Endothelial cell of umbilical vein (primary cell): ENCODE results near the gene TXNL4B.

ENCODE experiments used
- CTCF ChIP-seq, 2 donors: IDR thresholded peaks; 1 replicate in 1 of 2; 2 replicates in 1 of 2; pipeline ENCODE4 v1.5.1; 2011; ENCODE audit warnings: low read length in 2 of 2, mild to moderate bottlenecking in 2 of 2, moderate library complexity in 2 of 2, control low read depth in 1 of 2, inconsistent platforms in 1 of 2, low read depth in 1 of 2; ENCODE audit not compliant: insufficient read depth in 1 of 2; ENCODE audit errors: extremely low read depth in 1 of 2
- EZH2 ChIP-seq: IDR thresholded peaks from 2 replicates; pipeline ENCODE4 v1.6.1; 2012; ENCODE audit warnings: borderline replicate concordance, low read depth, mild to moderate bottlenecking, moderate library complexity, low read length, inconsistent platforms; ENCODE audit not compliant: severe bottlenecking
- FOS ChIP-seq: IDR thresholded peaks from 2 replicates; pipeline ENCODE4 v1.6.1; 2011; ENCODE audit warnings: mild to moderate bottlenecking, low read length, moderate library complexity, borderline replicate concordance; ENCODE audit not compliant: insufficient read depth
- GATA2 ChIP-seq: IDR thresholded peaks from 2 replicates; pipeline ENCODE4 v1.7.0; 2011; ENCODE audit warnings: low read depth, mild to moderate bottlenecking, moderate library complexity, mixed read lengths, low read length; ENCODE audit not compliant: insufficient read length, insufficient read depth
- MAX ChIP-seq: IDR thresholded peaks from 2 replicates; pipeline ENCODE4 v1.6.1; 2011; ENCODE audit not compliant: insufficient read depth, insufficient read length
- MYC ChIP-seq: IDR thresholded peaks from one replicate; pipeline ENCODE4 v1.6.1; 2011; ENCODE audit warnings: mild to moderate bottlenecking, low read depth, low read length
- POLR2A ChIP-seq: IDR thresholded peaks from 2 replicates; pipeline ENCODE4 v1.6.1; 2012; ENCODE audit warnings: low read depth, mild to moderate bottlenecking, control low read depth, low read length
- POLR2AphosphoS5 ChIP-seq: IDR thresholded peaks from 2 replicates; pipeline ENCODE4 v1.6.1; 2012; ENCODE audit warnings: low read depth, mild to moderate bottlenecking, control low read depth, low read length, moderate library complexity; ENCODE audit not compliant: insufficient read depth

GRCh38 chr16:72122916-72123315 is 29.5 kb upstream of the TXNL4B start:
- TF ChIP-seq CTCF (IDR thresholded peaks at IDR 0.05; ENCODE audit: extremely low read depth in 1 of 2, insufficient read depth in 1 of 2, low read depth in 1 of 2, low read length in 2 of 2) (no peak), POLR2A (no peak), EZH2 (no peak), POLR2AphosphoS5 (no peak), MYC (no peak), MAX (no peak), FOS (no peak), GATA2 (no peak)
